Mammary epithelial cell (primary cell): ENCODE data around the gene U2AF1.
"Not testable (repeated sequence)": the region's sequence is repeated elsewhere in the genome, so short reads cannot be mapped to it uniquely, and the experiment has no call there.

ENCODE experiments used
- CTCF ChIP-seq, 2 donors: IDR thresholded peaks in 1 of 2; conservative IDR thresholded peaks in 1 of 2; 2 replicates each; pipeline ENCODE4 v1.5.1; 2011 to 2012; ENCODE audit warnings: inconsistent platforms in 2 of 2, low read length in 2 of 2, mild to moderate bottlenecking in 2 of 2, control low read depth in 1 of 2, low read depth in 1 of 2; ENCODE audit not compliant: insufficient read depth in 1 of 2; ENCODE audit errors: extremely low read depth in 1 of 2
- EZH2 ChIP-seq: IDR thresholded peaks from 2 replicates; pipeline ENCODE4 v1.6.1; 2012; ENCODE audit warnings: low read length, inconsistent platforms, borderline replicate concordance

DNA sequence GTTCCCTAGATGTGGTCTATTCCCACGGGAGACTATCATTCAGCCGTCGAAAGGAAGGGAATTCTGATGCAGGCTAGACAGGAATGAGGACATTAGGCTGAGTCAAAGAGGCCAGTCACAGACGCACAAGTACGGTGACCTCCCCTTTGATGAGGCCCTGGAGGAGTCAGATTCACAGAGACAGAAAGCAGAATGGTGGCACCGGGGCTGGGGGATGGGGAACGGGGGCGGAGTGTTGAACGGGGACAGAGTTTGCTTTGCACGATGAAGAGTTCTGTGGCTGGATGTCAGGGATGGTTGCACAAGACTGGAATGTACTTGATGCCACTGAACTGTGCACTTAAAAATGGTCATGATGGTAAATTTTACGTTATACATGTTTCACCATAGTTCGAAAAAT is 39.3 kb upstream of the U2AF1 start:
- TF ChIP-seq CTCF (conservative IDR thresholded peaks at IDR 0.05 in 1 of 2, IDR thresholded peaks at IDR 0.05 in 1 of 2; ENCODE audit: extremely low read depth in 1 of 2, insufficient read depth in 1 of 2, low read depth in 1 of 2, low read length in 2 of 2); EZH2: not testable (repeated sequence)
